ENCODE data around the gene RETREG1. TPM values are rescaled to one million over a fixed set of nuclear protein-coding genes. Genes with fewer than 3 reads are reported as not detected.

The RETREG1 gene
- total RNA-seq, 4 donors from 2014 or later, result 0.51 to 12.5 (median 4.5) TPM

GRCh38 chr5:16467363-16468219 is 149.2 kb downstream of the RETREG1 start:
- Histone ChIP-seq H3K4me3 (no peak overlapping the region), H3K27me3 (no peaks in the 10 kb centered on the region), H3K9me3 (no peaks in the 10 kb centered on the region), H3K4me1 (peaks cover 4 to 6% of the 10 kb centered on the region in 2 donors), H3K36me3 (no peaks in the 10 kb centered on the region), H3K27ac (no peak overlapping the region)
- DNase-seq, result no peak
- TF ChIP-seq POLR2A (IDR thresholded peaks at IDR 0.05), result no peak
- TF ChIP-seq, protein P1, sequence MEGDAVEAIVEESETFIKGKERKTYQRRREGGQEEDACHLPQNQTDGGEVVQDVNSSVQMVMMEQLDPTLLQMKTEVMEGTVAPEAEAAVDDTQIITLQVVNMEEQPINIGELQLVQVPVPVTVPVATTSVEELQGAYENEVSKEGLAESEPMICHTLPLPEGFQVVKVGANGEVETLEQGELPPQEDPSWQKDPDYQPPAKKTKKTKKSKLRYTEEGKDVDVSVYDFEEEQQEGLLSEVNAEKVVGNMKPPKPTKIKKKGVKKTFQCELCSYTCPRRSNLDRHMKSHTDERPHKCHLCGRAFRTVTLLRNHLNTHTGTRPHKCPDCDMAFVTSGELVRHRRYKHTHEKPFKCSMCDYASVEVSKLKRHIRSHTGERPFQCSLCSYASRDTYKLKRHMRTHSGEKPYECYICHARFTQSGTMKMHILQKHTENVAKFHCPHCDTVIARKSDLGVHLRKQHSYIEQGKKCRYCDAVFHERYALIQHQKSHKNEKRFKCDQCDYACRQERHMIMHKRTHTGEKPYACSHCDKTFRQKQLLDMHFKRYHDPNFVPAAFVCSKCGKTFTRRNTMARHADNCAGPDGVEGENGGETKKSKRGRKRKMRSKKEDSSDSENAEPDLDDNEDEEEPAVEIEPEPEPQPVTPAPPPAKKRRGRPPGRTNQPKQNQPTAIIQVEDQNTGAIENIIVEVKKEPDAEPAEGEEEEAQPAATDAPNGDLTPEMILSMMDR (IDR thresholded peaks at IDR 0.05), result no peak
- intact Hi-C loops (cut with DNase I; ENCODE audit: low total_unique reads), result no loop called here

DNA sequence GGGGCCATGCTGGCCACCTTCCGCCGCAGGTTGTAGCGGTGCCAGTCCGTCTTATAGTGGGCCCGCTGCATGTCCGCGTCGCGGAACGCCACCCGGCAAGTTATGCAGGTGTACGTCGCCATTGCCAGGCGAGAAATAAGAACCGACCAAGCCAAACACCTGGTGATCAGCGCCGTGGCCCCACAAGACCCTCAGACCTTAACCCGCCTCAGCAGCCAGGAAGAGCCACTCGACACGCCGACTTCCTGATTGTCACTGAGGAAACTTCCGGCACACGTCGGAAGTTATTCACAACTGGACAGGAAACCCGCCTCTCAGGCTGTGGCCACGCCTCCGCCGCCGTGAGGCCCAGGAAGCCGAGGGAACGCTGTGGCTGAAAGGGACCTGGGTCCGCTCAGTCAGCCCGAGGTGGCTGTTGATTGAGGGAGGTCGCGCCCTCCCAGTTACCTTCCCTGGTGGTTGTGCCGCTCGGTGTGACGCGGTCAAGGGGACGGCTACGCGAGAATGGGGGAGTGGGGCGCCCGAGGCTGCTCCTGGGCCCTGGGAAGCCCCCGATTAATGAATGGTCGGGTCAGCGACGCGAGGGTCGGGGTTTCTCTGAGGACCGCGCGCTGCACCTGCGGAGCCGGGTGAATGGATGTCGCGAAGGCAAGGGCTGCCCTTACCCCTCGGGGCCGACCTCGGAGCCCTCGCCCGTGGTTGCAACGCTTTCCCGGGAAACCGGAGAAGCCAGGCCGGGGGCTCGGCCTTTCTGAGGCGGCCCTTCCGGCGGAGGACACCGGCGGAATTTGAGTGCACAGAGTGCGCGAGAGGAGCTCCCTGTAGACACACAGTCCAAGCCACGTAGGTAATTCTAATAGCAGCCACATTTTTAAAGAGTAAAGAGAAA is 151.0 kb downstream of the RETREG1 start, which contains the start of gene ZNF622:
Gene ZNF622 (minus strand): TSS at position 257 of the 889 bp plus-strand sequence. CDS start 135 bp downstream, at position 122.
- no peaks in the 10 kb centered on the region for H3K9me3 ChIP-seq
- H3K36me3 ChIP-seq, result no peaks in the 10 kb centered on the region
- intact Hi-C loops (cut with DNase I; ENCODE audit: low total_unique reads), result no loop called here
- H3K27me3 ChIP-seq, result no peaks in the 10 kb centered on the region
- peak; percentile 83 to 86 for DNase-seq
- H3K4me1 ChIP-seq, result peaks cover 4 to 6% of the 10 kb centered on the region in 2 donors
- peak; percentile 16 to 71 for TF ChIP-seq POLR2A (IDR thresholded peaks at IDR 0.05)
- TF ChIP-seq, protein P1 (IDR thresholded peaks at IDR 0.05), result no peak
- H3K27ac ChIP-seq, result peak within 1 kb of the TSS; percentile 67 to 77
- peak within 1 kb of the TSS; percentile 85 to 90 for H3K4me3 ChIP-seq

- DNase-seq, result no peak
- no peaks in the 10 kb centered on the region for H3K9me3 ChIP-seq
- intact Hi-C loops (cut with DNase I; ENCODE audit: low total_unique reads), result no loop called here
- peak overlapping the region; percentile 85 to 90 for H3K4me3 ChIP-seq
- H3K36me3 ChIP-seq, result no peaks in the 10 kb centered on the region
- H3K27ac ChIP-seq, result peak overlapping the region; percentile 67 to 77
- no peaks in the 10 kb centered on the region for H3K27me3 ChIP-seq
- no peak for TF ChIP-seq POLR2A (IDR thresholded peaks at IDR 0.05)
- TF ChIP-seq, protein P1 (IDR thresholded peaks at IDR 0.05), result no peak
- peaks cover 4 to 6% of the 10 kb centered on the region in 2 donors for H3K4me1 ChIP-seq
Measured at GRCh38 chr5:16464664-16465543, 151.9 kb downstream of the RETREG1 start.

DNA sequence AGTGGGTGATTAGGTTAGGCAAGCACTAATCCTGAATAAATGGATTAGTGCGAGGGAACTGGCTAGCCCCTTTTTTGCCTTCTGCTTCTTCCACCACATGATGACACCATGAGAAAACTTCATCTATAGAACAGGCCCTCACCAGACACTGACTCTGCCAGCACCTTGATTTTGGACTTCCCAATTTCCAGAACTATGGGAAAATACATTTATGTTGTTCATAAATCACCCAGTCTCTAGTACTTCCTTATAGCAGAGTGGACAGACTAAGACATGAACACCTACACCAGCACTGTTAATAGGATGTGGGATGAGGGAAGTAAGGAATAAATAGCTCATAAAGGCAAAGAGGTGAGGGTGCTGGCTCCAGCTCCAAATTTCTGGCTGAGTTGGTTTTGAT is 152.6 kb downstream of the RETREG1 start:
- no peak for DNase-seq
- TF ChIP-seq, protein P1 (IDR thresholded peaks at IDR 0.05), result no peak
- no peak for TF ChIP-seq POLR2A (IDR thresholded peaks at IDR 0.05)
- H3K27me3 ChIP-seq, result no peaks in the 10 kb centered on the region
- no peak overlapping the region for H3K27ac ChIP-seq
- peak overlapping the region; percentile 85 to 90 for H3K4me3 ChIP-seq
- no peaks in the 10 kb centered on the region for H3K36me3 ChIP-seq
- intact Hi-C loops (cut with DNase I; ENCODE audit: low total_unique reads), result no loop called here
- peaks cover 4 to 6% of the 10 kb centered on the region in 2 donors for H3K4me1 ChIP-seq
- H3K9me3 ChIP-seq, result no peaks in the 10 kb centered on the region
